Measurements from ENCODE around the gene ERICH6. TPM values are rescaled to one million over a fixed set of nuclear protein-coding genes. Genes with fewer than 3 reads are reported as not detected.

Gene ERICH6
- total RNA-seq, 4 donors from 2014 or later: not detected

- WGBS, 2 donors (ENCODE audit: low coverage in 1 of 2): 64 to 74% methylated on average over 2 of the region's 2 CpGs
- H3K36me3 ChIP-seq: no peaks in the 10 kb centered on the region
These were observed 22.7 kb downstream of the ERICH6 start for GRCh38 chr3:150681057-150681456.

GRCh38 chr3:150680562-150680961, 23.2 kb downstream of the ERICH6 start:
- WGBS, 2 donors (ENCODE audit: low coverage in 1 of 2): 81 to 96% methylated on average over 4 to 5 of the region's 5 CpGs
- Histone ChIP-seq H3K4me3 (no peak overlapping the region), H3K27me3 (no peaks in the 10 kb centered on the region), H3K27ac (no peak overlapping the region), H3K9me3 (peaks cover 6 to 7% of the 10 kb centered on the region in 2 donors), H3K36me3 (no peaks in the 10 kb centered on the region), H3K4me1 (no peaks in the 10 kb centered on the region)
- TF ChIP-seq EP300 (IDR thresholded peaks at IDR 0.05; ENCODE audit: low read depth) (no peak), CTCF (IDR thresholded peaks at IDR 0.05) (no peak), POLR2A (IDR thresholded peaks at IDR 0.05) (no peak), POLR2AphosphoS5 (IDR thresholded peaks at IDR 0.05) (no peak)
- in situ Hi-C loops (cut with MboI; ENCODE audit: low pct_ligation_motif_present in 1 of 4, low pct_unique_long_range_greater_than_20kb in 1 of 4, low sequenced_read_pairs in 3 of 4) (no loop called here), intact Hi-C loops (cut with DNase I; ENCODE audit: low total_unique reads) (no loop called here)
- DNase-seq: no peak

More at GRCh38 chr3:150681057-150681456, 22.7 kb downstream of the ERICH6 start:
- Histone ChIP-seq H3K27me3 (no peaks in the 10 kb centered on the region), H3K4me3 (no peak overlapping the region), H3K9me3 (peaks cover under 1 to 2% of the 10 kb centered on the region in 2 donors), H3K27ac (no peak overlapping the region), H3K4me1 (no peaks in the 10 kb centered on the region)
- intact Hi-C loops (cut with DNase I; ENCODE audit: low total_unique reads) (no loop called here), in situ Hi-C loops (cut with MboI; ENCODE audit: low pct_ligation_motif_present in 1 of 4, low pct_unique_long_range_greater_than_20kb in 1 of 4, low sequenced_read_pairs in 3 of 4) (no loop called here)
- no peak for DNase-seq
- TF ChIP-seq EP300 (IDR thresholded peaks at IDR 0.05; ENCODE audit: low read depth) (no peak), CTCF (IDR thresholded peaks at IDR 0.05) (no peak), POLR2A (IDR thresholded peaks at IDR 0.05) (no peak), POLR2AphosphoS5 (IDR thresholded peaks at IDR 0.05) (no peak)

GRCh38 chr3:150675587-150675986, 28.1 kb downstream of the ERICH6 start:
- Histone ChIP-seq H3K9me3 (peaks cover 10% of the 10 kb centered on the region in 2 donors), H3K36me3 (no peaks in the 10 kb centered on the region), H3K4me3 (no peak overlapping the region), H3K27ac (no peak overlapping the region), H3K27me3 (no peaks in the 10 kb centered on the region), H3K4me1 (no peaks in the 10 kb centered on the region)
- no peak for DNase-seq
- intact Hi-C loops (cut with DNase I; ENCODE audit: low total_unique reads): no loop called here
- in situ Hi-C loops (cut with MboI; ENCODE audit: low pct_ligation_motif_present in 1 of 4, low pct_unique_long_range_greater_than_20kb in 1 of 4, low sequenced_read_pairs in 3 of 4): no loop called here
- TF ChIP-seq POLR2AphosphoS5 (IDR thresholded peaks at IDR 0.05) (no peak), POLR2A (IDR thresholded peaks at IDR 0.05) (no peak), CTCF (IDR thresholded peaks at IDR 0.05) (no peak), EP300 (IDR thresholded peaks at IDR 0.05; ENCODE audit: low read depth) (no peak)

GRCh38 chr3:150673966-150674365, 29.8 kb downstream of the ERICH6 start:
- Histone ChIP-seq H3K27ac (no peak overlapping the region), H3K36me3 (no peaks in the 10 kb centered on the region), H3K4me1 (no peaks in the 10 kb centered on the region), H3K4me3 (no peak overlapping the region), H3K27me3 (no peaks in the 10 kb centered on the region), H3K9me3 (peaks cover 10% of the 10 kb centered on the region in 2 donors)
- no peak for DNase-seq
- in situ Hi-C loops (cut with MboI; ENCODE audit: low pct_ligation_motif_present in 1 of 4, low pct_unique_long_range_greater_than_20kb in 1 of 4, low sequenced_read_pairs in 3 of 4): no loop called here
- WGBS, 2 donors (ENCODE audit: low coverage in 1 of 2): 74 to 76% methylated on average over 3 of the region's 3 CpGs
- intact Hi-C loops (cut with DNase I; ENCODE audit: low total_unique reads): no loop called here
- TF ChIP-seq EP300 (IDR thresholded peaks at IDR 0.05; ENCODE audit: low read depth) (no peak), CTCF (IDR thresholded peaks at IDR 0.05) (no peak), POLR2AphosphoS5 (IDR thresholded peaks at IDR 0.05) (no peak), POLR2A (IDR thresholded peaks at IDR 0.05) (no peak)
